NAMALWA (cell line): ENCODE results near the gene CCDC112.

Source experiments
- DNase-seq: peaks from one replicate; pipeline ENCODE4 v3.0.0-alpha.2; 2015; ENCODE audit warnings: low spot score

Gene CCDC112

DNA sequence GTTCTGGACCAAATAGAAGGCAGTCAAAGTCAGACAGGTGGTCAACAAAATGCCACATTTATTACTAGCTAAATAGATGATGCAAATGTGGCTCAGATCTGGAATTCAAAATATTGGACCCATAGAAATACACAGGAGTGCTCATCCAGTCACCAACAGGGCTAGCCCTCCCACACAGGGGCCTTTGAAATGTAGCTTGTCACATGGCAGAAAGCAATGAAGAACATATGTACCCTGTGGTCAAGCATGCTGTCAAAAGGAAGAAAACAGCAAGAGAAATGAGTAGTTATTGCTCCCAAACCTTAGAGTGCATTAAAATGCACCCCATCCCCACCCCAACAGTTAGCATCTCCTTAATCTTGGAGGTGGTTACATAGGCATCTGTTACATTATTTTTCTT lies 20.9 kb upstream of the CCDC112 start:
- no peak for DNase-seq

- DNase-seq = no peak
These were observed 17.2 kb upstream of the CCDC112 start for GRCh38 chr5:115313632-115314031.

GRCh38 chr5:115313052-115313451 lies 16.6 kb upstream of the CCDC112 start:
- no peak for DNase-seq

GRCh38 chr5:115309751-115310370 lies 13.4 kb upstream of the CCDC112 start:
- peak; percentile 75 for DNase-seq

DNA sequence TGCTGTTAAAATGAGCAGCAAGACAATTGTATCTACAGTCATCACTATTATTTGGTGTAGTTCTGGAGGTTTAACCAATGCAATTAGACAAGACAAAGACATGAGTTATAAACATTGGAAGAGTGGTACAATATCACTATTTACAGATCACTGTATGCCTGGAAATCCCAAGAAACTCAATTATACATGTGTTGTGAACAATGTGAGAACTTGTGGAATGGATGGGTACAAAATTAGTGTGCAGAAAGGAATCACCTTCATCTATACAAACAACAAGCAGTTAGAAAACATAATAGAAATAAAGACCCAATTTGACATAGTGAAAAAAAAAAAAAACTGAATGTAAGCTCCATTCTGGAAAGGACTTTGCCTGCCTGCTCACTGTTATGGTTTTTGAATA lies 12.4 kb upstream of the CCDC112 start:
- DNase-seq = no peak

- DNase-seq = no peak
These were observed 9.6 kb upstream of the CCDC112 start for GRCh38 chr5:115306011-115306536.

GRCh38 chr5:115304496-115304895 lies 8.0 kb upstream of the CCDC112 start:
- DNase-seq = no peak

GRCh38 chr5:115298811-115299210 lies 2.4 kb upstream of the CCDC112 start:
- peak; percentile 18 for DNase-seq

- DNase-seq = no peak
These were observed 577 bp upstream of the CCDC112 start for GRCh38 chr5:115297031-115297430.

- DNase-seq = no peak
These were observed 704 bp downstream of the CCDC112 start for GRCh38 chr5:115295777-115296123.

DNA sequence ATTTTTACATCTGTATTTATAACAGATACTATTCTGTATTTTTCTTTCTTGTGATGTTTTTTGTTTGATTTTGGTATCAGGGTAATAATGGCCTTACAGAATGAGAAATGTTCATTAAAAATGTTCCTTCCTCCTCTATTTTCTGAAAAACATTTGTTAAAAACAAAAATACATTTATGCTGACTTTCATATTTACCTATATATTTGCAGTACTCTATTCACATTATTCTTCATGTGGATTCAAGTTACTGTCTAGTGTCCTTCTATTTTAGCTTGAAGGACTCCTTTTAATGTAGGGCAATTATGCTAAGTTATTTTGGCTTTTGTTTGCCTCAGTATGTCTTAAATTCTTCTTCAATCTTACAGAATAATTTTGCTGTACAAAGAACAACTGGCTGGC lies 5.1 kb downstream of the CCDC112 start:
- no peak for DNase-seq

DNA sequence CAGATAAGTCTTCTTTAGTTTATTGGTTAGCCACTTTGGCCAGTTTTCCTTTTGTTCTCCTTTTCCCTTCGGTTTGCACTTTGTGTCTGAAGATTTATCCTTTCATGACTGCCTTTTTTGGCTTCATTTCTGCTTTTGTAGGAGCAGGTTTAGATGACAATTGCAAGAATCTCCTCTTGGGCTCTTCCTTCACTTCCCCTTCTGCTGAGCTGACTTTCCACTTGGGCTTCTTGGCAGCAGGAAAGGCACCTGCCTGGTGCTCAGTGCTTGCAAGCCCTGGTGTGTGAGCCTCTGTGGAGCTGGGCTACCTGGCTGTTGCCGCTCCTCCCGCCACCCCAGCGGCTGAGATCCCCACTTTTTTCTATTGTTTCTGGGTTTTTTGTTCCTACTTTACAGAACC lies 7.3 kb downstream of the CCDC112 start:
- DNase-seq = no peak

GRCh38 chr5:115284021-115284420 lies 12.4 kb downstream of the CCDC112 start:
- no peak for DNase-seq

DNA sequence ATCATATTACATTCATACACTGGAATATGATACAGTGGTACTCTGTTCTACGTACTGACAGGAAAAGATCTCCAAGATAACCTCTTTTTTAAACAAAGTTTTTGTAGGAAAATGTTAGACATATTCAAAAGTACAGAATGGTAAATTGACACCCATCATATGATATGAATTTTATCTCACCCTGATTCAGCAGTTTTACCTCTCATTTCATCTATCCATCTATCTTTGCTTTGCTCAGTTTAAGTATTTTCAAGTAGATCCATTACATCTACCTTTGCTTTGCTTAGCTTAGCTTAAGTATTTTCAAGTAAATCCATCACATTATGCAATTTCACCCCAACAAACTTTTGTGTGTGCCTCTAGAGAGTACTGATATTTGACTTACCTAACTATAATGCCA lies 14.3 kb downstream of the CCDC112 start:
- DNase-seq = no peak

- no peak for DNase-seq
These were observed 21.9 kb downstream of the CCDC112 start for GRCh38 chr5:115274584-115274983.

GRCh38 chr5:115272297-115272958 lies 24.0 kb downstream of the CCDC112 start:
- no peak for DNase-seq

- peak; percentile 21 for DNase-seq
These were observed 25.0 kb downstream of the CCDC112 start for GRCh38 chr5:115271295-115272050.

- no peak for DNase-seq
These were observed 28.8 kb downstream of the CCDC112 start for GRCh38 chr5:115267617-115268016.

- no peak for DNase-seq
These were observed 31.2 kb downstream of the CCDC112 start for GRCh38 chr5:115265220-115265619.

DNA sequence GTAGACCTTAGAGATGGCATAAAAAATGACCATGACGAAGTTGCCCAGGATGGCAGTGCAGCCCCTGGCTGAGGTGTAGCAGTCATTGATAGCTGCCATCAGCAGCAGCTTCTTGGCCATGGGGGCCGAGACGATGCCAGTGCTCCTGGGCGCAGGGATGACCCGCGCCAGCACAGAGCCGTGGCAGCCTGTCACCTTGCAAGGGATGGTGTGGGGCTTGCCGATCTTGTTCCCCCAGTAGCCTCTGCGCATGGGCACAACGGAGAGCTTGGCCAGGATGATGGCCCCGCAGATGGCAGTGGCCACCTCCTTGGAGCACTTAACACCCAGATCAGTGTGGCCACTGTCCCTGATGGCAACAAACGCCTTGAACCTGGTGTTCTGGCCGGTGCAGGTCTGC lies 31.7 kb downstream of the CCDC112 start:
- DNase-seq = no peak

GRCh38 chr5:115263078-115263380 lies 33.4 kb downstream of the CCDC112 start:
- no peak for DNase-seq

- DNase-seq = peak; percentile 88
These were observed 34.0 kb downstream of the CCDC112 start, which contains the start of gene PGGT1B for GRCh38 chr5:115262321-115263077. Gene PGGT1B (minus strand): TSS chr5:115262877. CDS start chr5:115262851, 26 bp downstream.

DNA sequence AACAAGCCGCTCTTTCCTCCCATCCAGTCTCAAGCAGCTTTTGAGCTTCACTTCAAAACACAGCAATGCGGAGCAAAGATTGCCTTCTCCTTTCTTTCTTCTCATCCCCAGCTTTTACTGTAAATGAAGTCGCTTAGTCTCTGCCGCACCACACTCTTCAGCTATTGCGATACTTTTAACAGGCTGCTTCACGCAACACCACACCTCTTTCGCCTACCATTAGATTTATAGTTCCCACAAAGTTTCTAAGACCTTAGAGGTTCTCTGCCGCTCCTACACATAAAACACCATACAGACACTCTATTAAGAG lies 34.5 kb downstream of the CCDC112 start:
- DNase-seq = no peak
